HG03378 (cell line): Measurements from ENCODE around the gene PDAP1.
"Not testable (repeated sequence)": the region's sequence is repeated elsewhere in the genome, so short reads cannot be mapped to it uniquely, and the experiment has no call there.

Experiments used
- ATAC-seq: cut with Tn5 transposase; IDR thresholded peaks from one replicate; pipeline ENCODE4 v1.9.1; 2021; ENCODE audit warnings: mild to moderate bottlenecking, moderate library complexity; ENCODE audit not compliant: unreplicated experiment

Gene PDAP1

DNA sequence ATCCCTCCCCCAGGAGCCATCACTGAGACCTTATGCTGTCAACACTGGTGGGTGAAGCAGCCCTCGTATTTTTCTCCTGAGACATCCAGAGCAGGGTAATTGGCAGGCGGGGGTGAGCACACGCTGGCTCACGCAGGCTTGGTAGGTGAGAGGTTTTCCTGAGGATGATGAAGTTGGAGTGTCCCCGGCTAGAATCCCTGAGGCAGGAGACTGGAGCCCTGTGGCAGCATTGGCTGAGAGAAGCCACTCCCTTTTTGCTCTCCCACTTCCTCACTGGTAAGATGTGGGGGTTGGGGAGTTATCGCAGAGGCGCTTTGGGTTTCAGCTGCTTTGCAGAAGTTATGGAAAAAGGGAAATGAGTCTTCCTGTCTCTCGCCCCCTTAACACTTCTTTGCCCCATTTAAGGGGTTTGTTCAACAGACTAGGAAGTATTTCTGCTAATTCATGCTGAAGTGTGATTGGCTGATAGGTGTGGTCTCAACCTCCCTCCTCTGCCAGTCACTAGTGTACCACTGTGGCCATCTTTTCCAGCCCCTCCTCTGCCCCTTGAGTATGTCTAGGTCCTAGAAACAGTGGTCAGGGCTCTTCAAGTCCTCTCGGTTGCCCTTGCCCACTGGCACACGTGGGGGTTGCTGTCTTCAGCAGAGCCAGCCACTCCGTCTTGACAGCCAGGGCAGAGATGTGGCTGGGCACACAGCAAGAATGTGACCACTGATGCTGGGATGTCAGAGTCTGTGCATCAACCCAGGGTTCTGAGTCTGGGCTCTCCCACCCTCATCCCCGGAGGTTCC, 28.2 kb downstream of the PDAP1 start:
- peak; percentile 31 for ATAC-seq

DNA sequence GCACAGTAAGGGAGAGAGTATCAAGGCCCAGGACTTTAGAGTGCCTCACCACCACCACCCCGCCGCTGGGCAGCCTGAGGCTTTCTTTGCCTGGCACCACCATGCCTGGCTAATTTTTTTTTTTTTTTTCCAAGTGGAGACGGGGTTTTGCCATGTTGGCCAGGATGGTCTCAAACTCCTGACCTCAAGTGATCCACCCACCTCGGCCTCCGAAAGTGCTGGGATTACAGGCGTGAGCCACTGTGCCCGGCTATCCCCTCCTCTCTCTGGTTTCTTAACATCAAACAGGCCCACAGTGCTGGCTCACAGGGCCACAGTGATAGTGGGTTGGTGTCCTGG, 28.7 kb downstream of the PDAP1 start:
- not testable (repeated sequence) for ATAC-seq

DNA sequence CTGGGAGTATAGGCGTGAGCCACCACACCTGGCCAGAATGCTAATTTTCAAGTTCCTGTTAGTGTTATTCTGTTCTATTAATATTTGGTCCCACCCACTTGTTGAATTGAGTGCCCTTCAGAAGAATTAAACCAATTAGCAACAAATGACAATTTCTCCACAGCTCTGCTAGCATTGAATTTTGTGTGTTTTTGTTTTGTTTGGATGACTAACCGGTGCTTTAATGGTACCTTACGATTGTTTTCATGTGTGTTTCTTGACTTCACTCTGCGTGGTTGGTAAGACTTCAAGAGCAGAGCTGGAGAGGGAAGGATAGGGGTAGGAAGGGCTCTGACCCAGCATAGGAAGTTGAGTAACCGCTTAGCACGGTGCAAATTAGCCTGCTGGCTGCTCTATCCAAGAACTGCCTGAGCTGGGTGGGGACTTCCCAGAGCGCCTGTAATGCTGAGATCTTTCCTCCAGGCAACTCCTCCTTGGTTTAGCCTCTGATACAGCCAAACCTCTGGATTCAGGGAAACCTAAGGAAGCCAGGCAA, 29.3 kb downstream of the PDAP1 start:
- ATAC-seq, result peak; percentile 30

DNA sequence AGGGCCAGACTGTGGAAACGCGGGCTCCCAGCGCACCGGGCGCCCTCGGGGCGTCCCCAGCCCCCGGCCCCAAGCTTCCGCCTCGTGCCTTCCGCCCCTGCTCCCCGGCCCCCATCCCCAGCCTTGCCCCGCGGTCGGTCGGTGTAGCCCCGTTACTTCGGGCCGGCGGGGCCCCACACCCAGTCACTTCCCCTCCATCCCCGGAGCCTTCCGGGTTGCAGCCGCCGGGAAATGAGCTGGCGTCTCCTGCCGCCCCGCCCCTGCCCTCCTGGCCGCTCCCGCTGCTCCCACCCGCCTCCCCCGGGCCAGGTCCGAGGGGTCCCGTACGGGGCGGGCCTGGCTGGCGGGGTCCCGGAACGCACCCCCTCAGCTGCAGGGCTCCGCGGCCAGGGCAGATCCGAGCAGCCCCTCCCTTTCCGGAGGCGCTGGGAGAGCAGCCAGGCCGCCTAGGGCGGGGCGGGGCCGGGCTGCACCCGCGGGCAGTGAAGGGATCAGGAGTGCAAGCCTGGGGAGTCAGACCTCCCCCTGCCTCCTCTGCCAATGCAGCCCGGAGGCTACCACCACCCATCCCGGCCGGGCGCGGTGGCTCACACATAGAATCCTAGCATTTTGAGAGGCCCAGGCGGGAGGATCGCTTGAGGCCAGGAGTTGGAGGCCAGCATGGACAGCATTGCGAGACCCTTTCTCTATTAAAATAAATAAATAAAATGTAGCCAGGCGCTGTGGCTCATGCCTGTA, 33.2 kb downstream of the PDAP1 start:
- ATAC-seq, result no peak

DNA sequence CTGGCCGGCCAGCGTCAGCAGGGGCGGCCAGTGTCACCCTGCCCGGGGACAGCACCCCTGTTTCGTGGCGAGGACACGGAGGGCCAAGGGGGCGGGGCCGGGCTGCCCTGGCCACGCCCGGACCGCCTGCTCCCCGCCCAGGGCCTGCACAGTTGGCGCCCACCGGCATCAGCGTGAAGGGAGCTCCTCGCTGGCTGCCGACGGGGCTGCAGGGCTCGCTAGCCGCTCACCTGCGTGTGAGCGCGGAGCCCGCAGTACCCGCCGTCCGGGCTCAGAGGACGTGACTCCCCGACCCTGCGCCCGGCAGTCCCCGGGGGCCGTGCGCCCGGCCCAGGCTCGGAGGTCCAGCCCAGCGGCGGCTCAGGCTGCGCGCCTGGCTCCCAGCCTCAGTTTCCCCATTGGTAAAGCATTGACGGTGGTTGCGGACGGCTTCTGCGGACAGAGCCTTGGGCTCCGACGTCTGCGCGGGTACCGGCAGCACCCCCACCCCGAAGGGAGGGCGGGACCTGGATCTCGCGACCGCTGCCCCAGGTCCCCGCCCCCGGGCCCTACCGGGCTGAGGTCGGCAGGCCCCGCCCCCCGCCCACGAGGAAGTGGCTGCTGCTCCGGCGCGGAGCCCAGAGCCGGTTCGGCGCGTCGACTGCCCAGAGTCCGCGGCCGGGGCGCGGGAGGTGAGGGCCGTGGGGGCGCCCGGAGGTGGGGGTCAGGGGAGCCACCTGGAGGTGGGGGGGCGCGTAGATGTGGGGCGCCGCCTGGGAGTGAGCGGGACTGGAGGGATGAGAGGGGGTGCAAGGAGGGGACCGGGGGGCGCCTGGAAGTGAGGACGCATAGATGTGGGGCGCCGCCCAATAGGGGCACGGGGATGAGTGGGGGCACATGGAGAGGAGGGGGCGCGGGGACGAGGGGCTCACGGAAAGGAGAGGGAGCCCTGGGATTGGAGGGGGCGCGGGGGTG, 34.0 kb downstream of the PDAP1 start, which contains the start of gene ARPC1B:
ARPC1B (plus strand) TSS at position 620 of the 954 bp plus-strand sequence. CDS start 10,985 bp downstream, outside the sequence.
- peak; percentile 38 for ATAC-seq

DNA sequence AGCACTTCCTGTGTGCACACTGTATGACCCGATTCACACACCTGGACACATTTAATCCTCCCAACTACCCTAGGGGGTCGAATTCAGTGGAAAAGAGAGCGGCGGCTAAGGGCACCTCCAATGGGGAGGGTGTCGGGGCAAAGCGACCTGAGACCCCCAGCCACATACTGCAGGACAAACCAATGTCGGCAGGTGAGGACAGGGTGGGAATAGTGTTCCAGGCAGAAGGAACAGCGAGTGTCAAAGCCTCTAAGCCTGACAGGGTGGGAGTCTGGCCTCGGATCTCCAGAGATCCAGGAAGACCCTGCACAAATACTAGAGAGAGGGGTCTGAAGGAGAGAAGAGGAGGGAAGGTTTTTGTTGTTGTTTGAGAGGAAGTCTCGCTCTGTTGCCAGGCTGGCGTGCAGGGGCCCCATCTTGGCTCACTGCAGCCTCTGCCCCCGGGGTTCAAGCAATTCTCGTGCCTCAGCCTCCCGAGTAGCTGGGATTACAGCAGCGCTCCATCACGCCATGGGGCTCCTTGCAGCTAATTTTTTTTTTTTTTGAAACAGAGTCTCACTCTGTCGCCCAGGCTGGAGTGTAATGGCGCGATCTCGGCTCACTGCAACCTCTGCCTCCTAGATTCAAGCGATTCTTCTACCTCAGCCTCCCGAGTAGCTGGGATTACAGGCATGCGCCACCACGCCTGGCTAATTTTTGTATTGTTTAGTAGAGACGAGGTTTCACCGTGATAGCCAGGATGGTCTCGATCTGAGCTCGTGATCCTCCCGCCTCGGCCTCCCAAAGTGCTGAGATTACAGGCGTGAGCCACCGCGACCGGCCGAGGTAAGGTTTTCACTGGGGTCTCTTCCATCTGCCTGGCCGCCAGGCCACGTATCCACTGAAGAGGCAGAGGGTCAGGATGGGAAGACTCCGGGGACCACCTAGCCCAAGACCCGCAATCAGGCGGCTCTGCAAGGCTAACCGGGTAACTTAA, 35.0 kb downstream of the PDAP1 start:
- ATAC-seq, result no peak

DNA sequence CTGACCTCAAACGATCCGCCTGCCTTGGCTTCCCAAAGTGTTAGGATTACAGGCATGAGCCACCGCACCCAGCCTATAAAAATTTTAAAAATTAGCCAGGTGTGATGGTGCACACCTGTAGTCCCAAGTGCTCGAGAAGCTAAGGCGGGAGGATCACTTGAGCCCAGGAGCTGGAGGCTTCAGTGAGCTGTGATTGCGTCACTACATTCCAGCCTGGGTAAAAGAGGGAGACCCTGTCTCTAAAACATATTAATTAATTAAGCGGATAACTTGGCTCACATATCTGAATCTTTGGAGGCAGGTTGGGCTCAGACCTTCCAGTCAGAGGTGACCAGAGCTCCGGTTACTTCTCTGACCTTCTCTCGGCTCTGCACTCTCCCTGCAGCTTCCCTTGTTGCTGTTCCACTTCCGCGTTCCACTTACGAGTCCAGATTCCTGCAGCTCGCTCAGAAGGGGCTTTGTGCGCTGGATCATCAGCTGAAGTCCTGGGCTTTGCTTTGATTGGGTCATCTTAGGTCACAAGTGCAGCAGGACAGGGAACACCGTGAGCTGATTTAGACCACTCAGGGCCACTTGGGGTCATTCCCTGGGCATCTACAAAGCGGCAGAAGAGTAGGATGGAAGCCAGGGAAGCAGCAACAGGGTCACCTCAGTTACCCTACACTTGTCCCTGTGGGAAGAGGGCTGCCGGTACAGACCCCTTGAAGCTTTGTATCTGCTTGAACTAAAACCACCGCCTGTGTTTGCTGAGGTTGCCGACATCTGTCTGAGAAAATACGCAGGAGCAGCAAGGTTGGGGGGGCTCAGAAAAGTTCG, 35.9 kb downstream of the PDAP1 start:
- no peak for ATAC-seq

DNA sequence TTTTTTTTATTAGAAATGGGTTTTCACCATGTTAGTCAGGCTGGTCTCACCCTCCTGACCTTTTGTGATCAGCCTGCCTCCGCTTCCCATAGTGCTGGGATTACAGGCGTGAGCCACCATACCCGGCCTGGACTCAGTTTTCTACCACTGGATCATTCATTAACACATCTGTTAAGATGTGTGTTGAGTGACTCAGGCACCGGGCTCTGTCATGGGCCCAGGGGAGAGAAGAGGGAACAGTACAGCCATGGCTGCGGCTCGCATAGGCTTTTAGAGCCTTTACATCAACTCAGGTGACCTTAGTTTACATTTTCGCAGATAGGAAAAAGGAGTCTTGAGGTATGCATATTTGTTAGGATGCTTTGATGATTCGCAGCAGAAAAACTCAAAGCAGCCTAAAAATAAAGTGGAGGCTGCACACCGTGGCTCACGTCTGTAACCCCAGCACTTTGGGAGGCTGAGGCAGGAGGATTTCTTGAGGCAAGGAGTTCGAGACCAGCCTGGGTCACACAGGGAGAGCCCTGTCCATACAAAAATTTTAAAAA, 36.9 kb downstream of the PDAP1 start:
- no peak for ATAC-seq

DNA sequence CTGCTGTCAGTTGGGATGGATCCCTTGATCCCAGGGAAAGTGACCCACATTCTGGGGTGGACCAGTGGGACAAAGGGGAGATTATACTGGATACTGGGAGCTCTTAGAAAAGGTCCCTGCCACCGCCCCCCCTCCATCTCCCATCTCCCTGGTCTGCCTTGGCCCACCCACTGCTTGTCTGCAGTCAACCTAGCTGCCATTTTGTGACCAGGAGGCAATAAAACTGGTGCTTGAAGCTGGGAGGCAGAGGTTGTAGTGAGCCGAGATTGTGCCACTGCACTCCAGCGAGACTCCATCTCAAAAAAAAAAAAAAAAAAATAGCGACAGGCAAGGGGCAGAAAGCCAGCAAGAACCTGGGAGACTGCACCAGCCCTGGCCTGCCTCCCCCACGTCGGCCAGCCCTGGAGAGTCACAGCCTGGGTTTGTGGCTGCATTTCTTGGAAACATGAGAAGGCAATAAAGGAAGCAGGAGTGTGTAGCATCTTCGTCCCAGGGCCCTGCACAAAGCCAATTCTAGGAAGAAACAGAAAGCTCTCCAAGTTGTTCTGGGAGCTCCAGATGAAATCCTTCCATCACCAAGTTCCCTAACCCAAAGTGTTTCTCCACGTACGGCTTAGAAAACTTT, 38.5 kb downstream of the PDAP1 start:
- ATAC-seq, result no peak

DNA sequence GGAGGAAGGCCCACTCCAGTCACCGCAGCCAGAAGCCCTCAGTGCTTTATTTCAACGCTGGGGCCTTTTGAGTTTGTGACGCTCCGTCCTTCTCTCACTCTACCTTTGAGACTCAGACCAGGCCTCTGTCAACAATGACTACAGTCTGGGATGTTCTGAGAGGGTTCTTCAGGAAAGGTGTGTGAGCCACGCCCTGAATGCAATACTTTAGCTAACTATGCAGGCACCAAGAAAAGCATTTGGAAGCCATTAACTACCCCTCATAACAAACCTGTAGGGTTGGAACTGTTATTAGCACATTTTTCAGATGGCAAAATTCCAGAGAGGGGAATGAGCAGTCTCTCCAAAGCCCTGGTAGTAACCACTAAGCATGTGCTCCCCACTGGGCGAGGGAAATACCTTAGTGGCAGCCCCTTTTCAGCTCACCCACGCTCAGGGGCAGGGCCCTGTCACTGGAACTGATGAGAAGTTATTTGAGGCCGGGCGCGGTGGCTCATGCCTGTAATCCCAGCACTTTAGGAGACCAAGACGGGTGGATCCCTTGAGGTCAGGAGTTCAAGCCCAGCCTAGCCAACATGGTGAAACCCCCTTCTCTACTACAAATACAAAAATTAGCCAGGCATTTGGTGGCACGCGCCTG, 39.5 kb downstream of the PDAP1 start:
- no peak for ATAC-seq

DNA sequence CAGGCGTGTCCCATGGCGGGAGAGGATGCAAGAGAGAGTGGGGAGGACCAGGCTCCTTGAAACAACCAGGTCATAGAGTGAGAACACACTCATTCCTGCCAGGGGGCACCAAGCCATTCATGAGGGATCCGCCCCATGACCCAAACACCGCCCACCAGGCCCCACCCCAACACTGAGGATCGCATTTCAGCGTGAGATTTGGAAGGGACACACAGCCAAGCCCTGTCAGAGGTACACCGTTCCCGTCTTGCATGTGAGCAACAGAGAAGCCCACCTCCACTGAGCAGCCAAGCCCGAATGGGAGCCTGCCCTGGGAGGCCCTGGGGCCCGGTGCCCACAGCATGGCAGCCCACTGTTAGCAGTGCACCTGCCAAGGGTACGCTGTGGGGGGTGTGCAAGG, 41.8 kb downstream of the PDAP1 start:
- ATAC-seq, result no peak

DNA sequence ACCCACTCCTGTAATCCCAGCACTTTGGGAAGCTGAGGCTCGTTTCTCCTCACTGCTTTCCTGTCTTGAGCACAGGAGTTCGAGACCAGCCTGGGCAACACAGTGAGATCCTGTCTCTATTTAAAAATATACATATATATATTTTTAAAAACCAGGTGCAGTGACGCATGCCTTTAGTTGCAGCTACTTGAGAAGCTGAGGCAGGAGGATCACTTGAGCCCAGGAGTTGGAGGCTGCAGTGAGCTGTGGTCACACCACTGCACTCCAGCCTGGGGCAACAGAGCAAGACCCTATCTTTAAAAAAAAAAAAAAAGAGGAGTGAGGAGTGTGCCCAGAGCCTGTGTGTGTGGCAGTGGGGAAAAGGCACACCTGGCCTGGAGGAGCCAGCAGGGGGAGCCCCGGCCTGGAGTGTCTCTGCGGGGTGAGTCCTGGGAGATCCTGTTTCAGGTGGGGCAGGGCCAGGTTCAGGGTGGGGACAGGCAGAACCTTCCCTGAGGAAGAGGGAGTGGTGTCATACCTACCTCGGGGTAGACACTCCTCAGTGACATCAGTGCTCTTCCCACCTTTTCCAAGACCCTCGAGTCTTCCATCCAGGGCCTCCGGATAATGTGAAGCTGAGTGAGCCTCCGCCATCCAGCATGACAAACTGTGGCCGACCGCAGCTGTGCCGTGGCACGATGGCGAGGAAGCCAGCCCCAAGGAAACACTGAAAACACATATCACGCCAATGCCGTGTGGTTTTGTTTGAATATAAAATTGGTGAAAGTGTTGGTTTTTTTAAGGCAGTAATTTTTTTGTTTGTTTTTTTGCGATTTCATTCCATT, 42.9 kb downstream of the PDAP1 start:
- ATAC-seq, result no peak

DNA sequence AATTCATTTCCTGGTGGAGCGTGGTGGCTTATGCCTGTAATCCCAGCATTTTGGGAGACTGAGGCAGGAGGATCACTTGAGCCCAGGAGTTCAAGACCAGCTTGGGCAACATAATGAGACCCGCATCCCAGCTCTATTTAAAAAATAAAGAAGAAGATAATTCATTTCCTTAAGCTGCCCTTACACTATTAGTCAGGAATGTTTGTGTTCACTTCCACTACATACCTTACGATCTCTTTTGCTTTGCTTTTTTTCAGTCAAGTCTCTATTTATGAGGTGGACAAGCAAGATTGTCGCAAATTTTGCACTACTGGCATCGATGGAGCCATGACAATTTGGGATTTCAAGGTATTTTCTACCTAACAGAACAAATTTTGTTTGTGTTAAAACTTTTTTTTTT, 45.1 kb downstream of the PDAP1 start:
- no peak for ATAC-seq

DNA sequence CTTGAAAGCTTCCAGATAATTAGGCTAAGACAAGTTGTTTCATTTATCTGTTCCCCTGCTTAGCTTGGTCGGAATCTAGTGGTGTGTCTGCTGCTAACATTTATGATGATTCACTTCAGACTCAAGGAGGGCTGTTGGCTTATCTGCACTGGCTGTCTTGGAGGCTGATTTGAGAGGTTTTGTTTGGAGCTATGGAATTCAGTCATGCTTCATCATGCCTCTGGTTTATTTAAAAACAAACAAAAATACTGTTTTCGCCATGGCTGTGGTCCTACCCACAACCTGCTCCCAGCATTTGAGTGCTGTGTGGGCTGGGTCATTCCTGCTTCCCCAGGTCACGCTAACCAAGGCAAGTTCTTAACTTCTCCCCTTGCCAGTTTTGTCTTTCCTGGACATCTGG, 45.6 kb downstream of the PDAP1 start:
- no peak for ATAC-seq

DNA sequence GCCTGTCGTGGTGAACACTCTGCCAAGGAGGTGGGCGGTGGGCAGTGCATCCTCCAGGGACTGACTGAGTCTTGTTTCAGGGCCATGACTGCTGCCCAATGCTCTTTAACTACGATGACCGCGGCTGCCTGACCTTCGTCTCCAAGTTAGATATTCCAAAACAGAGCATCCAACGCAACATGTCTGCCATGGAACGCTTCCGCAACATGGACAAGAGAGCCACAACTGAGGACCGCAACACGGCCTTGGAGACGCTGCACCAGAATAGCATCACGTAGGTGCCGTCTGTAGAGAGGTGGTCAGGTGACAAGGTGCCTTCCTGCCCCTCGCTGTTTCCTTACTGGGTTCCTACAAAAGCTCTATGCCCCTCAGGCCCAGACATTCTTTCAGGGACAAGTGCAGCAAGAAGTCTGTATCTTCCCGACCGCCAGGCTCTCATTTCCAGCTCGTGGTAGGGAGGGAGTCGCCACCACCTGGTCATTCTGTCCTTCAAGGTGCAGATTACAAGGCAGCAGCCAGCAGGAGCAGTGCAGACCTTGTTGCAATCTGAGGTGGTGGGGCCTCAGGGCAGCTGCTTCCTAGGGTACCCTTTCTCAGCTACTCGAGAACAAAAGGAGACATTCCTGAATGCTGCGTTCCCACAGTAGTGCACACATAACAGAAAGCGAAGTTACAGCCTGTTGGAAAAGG, 48.8 kb downstream of the PDAP1 start:
- no peak for ATAC-seq

DNA sequence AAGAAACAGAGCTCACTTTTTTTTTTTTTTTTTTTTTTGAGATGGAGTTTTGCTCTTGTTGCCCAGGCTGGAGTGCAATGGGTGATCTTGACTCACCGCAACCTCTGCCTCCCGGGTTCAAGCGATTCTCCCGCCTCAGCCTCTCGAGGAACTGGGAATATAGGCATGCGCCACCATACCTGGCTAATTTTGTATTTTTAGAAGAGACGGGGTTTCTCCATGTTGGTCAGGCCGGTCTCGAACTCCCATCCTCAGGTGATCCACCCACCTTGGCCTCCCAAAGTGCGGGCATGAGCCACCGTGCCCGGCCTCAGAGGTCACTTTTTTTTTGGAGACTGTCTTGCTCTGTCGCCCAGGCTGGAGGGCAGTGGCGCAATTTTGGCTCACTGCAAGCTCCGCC, 49.9 kb downstream of the PDAP1 start:
- ATAC-seq, result not testable (repeated sequence)
